HL-60 (cell line): Measurements from ENCODE around the gene LRMDA.

Experiments used
- GABPA ChIP-seq: IDR thresholded peaks from 2 replicates; pipeline ENCODE4 v1.6.1; 2012; ENCODE audit warnings: low read depth
- REST ChIP-seq: IDR thresholded peaks from 2 replicates; pipeline ENCODE4 v1.6.1; 2012; ENCODE audit warnings: low read depth; ENCODE audit not compliant: insufficient replicate concordance
- TF ChIP-seq, protein P1 (sequence below): IDR thresholded peaks from one replicate; pipeline ENCODE4 v1.5.1; 2011; ENCODE audit warnings: low read length, control low read depth, inconsistent platforms; ENCODE audit not compliant: insufficient read depth

GRCh38 chr10:76044751-76045150 lies 613.3 kb downstream of the LRMDA start:
- TF ChIP-seq, protein P1, sequence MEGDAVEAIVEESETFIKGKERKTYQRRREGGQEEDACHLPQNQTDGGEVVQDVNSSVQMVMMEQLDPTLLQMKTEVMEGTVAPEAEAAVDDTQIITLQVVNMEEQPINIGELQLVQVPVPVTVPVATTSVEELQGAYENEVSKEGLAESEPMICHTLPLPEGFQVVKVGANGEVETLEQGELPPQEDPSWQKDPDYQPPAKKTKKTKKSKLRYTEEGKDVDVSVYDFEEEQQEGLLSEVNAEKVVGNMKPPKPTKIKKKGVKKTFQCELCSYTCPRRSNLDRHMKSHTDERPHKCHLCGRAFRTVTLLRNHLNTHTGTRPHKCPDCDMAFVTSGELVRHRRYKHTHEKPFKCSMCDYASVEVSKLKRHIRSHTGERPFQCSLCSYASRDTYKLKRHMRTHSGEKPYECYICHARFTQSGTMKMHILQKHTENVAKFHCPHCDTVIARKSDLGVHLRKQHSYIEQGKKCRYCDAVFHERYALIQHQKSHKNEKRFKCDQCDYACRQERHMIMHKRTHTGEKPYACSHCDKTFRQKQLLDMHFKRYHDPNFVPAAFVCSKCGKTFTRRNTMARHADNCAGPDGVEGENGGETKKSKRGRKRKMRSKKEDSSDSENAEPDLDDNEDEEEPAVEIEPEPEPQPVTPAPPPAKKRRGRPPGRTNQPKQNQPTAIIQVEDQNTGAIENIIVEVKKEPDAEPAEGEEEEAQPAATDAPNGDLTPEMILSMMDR, result no peak
- TF ChIP-seq GABPA, result no peak
- TF ChIP-seq REST, result no peak
